Activated CD4-positive, alpha-beta T cell treated with anti-CD3 and anti-CD28 coated beads, Interleukin-2, amount 50 U/mL, for 1 hour (primary cell): ENCODE results near the gene ISG20L2.
A peak's percentile ranks its signal among the peaks of the same experiment; 100 is the strongest.

Experiments
- DNase-seq: peaks from one replicate; pipeline ENCODE4 v3.0.0-alpha.2; 2020

The ISG20L2 gene

DNA sequence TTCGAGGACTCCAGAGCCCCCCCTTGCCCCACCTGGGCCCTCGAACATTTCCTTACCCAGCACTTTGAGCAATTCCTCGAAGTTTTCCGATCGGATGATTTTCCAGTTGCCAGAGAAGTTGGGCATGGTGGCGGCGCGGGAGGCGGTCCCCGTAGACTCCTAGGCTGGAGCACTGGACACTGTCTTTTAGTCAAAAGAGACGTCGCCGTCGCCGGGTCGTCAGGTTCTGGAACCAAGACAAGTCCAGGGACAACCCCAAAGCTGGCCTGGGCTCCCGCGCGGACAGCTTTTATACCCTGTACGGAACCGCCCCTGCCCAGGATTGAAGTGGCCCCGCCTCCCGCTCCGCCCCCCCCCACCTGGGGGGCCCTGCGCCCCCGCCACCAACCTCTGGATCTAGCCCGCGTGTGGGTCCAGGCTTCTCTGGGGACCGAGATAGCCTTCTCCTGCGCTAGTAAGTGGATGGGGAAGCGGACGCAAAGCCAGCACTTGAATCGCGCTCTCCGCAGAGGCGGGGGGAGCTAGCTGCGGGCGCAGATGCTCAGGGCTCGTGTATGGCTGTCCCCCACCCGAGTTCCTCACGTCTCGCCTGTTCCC is 23.1 kb downstream of the ISG20L2 start, which contains the start of gene CRABP2:
Gene CRABP2, minus strand, starts transcription at position 263 of the 597 bp plus-strand sequence. Its CDS starts 137 bp downstream, at position 126.
- peak; percentile 31 for DNase-seq

DNA sequence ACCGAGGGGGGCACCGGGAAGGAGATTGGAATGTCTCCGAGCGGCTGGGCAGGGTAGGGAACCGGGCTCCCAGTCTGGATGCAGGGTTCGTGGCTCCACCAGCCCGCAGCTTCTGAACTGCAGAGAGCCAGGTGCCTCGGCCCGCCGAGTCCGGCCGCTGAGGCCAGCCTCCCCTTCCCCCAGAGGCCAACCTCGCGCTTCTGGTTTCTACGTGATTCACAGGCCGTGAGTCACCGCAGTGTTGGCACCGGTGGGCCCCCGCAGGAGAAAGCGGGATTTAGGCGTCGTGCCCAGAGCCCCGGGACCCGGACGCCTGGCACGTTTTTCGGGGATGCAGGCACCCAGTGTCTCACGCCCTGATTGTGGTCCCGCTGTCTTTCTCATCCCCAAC is 23.6 kb downstream of the ISG20L2 start:
- no peak for DNase-seq

DNA sequence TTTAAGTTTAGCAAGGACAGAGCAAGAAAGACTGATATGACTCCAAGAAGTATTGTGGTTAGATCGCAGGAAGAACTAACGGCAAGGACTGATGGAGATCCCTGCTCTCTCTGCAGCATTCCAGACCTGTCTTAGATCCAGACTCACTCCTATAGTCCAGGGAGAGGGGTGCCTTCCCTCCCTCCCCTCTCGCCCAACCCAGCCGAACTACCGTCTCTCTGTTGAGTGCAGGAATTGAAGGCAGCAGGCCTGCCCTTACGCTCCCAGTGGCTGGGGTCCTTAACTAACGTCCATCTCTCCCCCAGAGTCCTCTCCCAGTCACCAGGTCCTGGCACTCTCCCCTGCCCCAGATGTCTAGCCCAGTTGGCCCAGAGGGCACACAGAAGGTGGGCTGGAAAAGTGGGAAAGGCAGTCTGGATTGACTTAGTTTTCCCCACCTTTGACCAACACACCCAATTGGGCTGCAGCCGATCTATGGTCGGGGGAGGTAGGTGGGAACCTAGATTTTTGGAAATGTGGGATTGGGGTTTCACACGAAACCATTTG is 24.3 kb downstream of the ISG20L2 start:
- DNase-seq = no peak

DNA sequence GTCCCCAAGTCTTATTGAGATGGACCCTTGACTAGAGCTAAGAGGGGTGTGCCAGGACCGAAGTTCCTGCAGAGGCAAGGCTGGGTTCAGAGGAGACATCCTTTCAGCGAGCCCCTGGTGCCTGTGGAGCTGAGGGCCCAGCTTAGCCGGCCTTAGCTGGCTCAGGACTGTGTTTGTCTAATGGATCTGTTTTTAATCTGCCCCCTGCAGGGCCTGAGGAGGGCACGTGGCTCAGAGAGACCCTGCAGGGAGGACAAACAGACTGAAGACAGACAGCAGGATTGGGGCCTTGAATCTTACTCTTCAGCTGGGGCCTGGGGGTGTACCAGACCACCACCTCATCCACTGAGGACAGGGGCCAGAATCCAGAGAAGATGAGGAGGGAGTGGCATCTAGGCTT is 24.8 kb downstream of the ISG20L2 start:
- DNase-seq = no peak

DNA sequence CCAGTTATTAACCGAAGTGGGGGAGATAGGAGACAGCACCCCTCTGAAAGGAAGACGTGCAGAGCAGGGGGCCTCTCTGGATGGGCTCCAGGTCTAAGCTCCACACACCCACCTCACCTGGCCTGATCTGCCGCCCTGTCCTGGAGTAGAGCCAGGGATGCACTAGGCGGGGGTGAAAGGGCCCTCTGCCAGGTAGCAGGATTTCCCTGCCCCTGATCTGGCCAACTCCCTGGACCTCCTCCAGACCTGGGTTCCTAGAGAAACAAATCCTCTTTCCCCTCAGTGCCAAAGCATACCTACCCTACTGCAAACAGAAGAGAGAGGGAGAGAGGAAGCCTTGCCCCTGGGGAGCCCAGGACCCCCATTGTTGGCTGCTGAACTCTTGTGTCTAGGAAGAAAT is 25.2 kb downstream of the ISG20L2 start:
- no peak for DNase-seq

DNA sequence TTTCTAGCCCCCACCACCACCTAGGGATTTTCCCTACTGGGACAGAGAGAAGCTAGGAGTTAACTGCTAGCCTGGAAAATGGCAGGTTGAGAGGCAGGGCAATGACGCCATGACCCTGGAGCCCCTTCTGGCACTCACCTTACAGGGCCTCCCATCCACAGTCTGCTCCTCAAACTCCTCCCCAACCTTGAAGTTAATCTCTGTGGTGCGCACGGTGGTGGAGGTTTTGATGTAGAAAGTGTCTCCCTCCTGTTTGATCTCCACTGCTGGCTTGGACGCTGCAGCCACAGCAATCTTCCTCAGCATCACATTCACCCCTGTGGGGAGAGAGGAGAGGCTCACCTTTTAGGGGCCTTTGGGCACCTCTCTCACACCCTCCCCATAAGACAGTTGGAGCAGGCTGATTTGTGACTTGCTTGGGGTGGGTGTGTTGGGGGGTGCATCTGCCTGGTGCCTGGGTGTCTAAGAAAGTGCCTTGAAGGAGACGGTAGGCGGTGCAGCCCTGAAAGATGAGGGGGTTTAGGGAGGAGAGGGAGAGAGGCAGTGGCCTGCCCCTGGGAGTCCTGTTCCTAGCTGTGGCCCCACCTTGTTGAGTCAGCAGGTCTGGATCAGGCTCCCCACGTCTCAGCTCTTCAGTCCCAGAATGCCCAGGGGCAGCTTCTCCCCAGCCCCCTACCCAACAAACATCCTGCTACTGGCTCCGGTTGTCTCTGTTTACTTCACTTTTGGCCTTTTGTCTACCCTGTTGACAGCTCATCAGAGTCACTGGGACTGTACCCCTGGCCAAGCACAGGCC is 27.6 kb downstream of the ISG20L2 start:
- DNase-seq = no peak

DNA sequence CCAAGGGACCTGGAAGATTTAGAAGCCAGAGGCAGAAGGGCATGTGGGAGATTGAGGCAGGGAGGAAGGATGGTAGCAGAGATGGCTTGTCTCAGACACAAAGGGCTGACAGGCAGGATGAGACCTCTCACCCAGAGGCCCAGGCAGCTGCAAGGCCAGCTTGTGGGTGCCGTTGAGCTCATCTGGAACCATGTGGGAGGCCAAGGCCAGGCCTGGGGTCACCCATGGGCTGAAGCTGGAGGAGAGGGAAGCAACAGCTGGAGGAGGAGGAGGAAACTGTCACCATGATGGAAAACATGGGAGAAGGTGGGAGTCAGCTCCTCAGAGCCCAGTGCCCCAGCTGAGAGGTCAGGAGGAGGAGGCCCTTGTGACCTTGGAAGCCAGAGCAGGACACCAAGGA is 29.6 kb downstream of the ISG20L2 start:
- no peak for DNase-seq

DNA sequence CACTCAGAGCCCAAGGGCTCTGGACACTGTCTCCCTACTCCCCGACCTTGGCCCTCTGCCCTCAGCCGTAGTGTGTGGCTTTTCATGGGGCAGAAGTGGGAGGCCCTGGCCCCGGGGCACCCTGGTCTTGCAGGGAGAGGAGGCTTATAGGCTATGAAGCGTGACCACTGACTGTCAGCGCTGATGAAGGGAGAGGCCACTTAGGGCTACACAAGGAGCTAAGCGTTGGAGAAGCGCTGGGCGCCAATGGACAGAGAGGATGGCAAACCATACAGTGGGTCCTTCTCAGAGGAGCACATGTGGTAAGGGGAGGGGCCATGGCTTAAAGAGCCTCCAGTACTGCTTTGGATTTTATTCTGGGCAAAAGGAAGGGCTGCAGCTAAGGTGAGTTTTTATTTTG is 31.1 kb downstream of the ISG20L2 start:
- DNase-seq = no peak

DNA sequence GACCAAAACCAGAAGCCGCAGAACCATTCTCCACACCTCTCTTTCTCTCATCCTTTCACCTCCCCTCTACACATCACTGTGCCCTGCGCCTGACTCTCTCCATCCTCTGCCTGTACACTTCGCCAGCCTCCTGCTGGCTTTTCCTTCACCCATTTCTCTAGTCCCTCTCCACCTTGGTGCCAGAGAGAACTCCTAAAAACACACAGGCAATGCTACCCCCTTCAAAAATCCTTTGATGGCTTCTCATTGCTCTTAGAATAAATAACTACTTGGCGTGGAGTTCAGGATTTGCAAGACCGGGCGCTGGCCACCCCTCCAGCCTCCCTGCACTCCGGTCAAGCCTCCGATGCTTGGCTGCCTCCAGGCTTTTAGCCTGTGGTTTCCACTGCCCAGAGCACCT is 31.8 kb downstream of the ISG20L2 start:
- no peak for DNase-seq

DNA sequence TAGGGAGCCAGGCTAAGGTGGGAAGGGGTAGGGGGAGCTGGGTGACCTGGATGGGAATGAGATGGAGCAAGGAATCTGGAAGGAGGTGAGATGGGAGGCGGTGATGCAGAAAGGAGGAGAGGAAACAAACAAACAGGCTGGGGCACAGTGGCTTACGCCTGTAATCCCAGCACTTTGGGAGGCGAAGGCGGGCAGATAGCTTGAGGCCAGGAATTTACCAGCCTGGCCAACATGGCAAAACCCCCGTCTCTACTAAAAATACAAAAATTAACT is 33.9 kb downstream of the ISG20L2 start:
- DNase-seq = no peak

DNA sequence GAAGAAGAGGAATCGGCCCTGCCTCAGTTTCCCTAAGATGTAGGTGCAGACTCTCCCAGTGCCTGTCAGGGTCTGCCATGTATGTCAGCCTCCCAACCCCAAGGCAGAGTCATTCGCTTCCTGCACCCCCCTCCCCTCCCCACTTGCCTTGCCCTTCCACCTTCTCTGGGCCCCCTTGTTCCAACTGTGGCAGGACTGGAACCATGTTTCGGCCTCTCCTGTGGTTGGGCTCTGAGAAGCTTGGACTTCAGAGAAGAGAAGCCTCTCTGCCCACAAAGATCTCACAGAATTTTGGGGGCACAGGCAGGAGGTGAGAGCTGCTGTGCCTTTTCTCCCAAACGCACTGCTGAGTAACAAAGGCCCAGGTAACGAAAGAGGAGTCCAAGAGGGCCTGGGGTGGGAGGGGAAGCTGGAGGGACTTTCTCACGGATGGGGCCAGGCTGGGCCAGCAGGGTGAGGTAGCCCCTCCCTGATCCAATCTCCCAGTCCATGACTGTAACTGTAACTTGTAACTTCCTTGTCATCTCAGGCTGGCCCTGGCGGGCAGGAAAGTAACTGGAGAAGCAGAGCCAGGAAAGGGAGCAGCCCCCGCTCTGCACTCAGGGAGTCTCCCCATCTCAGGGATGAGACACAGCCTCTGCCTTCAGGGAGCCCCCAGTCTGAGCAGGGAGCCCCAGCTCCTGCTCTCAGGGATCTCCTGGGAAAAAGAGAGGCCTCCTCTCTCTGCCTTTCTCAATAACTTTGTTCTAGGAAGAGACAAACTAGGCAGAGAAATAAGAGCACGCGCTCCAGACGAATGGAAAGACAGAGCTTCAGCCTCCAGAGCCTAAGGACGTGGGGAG is 34.5 kb downstream of the ISG20L2 start:
- DNase-seq = no peak

DNA sequence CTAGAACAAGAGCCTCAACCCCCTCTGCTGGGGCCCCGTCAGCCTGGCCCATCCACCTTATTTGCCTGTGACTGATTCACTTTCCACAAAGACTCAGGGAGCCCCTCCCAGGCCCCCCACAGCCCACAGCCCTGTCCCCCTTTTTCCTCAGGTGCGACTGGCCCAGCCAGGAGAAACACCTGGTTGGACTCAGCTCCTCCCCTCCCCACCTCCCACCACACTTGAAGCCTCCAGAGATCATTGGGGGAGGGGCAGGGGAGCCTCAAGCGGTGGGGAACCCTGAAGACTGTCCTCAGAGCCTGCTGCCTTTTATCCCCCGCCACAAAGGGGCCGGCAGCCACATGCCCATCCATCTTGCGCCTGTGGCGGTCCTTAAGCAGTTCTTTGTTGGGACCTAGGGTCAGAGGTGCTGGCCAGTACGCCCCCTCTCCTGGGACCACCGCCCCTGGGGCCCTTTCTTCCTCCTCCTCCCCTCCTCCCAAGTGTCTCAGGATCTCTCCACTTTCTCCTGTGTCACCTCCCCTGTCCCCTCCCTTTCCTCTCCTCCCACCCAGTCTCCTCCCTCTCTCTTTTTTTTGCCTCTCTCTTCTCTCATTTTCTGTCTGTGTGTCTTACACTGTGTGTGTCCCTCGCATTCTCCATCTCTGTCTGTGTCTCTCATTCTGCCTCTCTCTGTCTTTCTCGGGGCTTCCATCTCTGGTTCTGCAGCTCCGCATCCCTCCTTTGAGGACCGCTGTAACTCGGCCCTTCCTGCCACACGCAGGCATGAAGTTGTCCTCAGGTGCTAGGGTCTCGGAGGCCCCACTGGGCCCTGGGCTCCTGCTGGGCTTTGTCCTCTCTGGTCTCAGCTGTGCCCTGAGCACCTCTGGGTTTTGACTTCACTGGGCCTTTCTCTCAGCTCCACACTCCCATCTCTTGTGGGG is 35.4 kb downstream of the ISG20L2 start:
- no peak for DNase-seq

DNA sequence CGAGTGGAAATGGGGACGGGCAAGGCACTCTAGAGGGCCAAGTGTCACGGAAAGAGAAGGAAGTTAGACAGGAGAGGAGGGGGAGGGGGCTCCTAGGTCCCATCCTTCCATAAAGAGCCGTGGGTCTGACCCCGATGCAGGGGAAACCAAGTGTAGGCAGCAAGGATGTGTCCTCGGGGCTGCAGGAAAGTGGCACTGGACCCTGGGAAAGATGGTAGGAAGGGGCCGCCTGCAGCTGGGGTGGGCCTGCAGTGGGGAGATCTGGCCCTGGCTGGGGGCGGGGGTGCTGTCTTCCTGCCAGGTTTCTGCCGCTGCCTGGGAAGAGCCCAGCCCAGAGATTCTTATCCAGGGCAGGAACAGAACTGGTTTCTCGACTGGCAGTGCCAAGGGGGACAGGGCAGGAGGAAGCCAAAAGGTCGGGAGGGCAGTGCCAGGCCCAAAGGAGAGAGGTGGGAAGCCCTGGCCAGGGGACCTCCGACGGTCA is 36.1 kb downstream of the ISG20L2 start:
- no peak for DNase-seq

DNA sequence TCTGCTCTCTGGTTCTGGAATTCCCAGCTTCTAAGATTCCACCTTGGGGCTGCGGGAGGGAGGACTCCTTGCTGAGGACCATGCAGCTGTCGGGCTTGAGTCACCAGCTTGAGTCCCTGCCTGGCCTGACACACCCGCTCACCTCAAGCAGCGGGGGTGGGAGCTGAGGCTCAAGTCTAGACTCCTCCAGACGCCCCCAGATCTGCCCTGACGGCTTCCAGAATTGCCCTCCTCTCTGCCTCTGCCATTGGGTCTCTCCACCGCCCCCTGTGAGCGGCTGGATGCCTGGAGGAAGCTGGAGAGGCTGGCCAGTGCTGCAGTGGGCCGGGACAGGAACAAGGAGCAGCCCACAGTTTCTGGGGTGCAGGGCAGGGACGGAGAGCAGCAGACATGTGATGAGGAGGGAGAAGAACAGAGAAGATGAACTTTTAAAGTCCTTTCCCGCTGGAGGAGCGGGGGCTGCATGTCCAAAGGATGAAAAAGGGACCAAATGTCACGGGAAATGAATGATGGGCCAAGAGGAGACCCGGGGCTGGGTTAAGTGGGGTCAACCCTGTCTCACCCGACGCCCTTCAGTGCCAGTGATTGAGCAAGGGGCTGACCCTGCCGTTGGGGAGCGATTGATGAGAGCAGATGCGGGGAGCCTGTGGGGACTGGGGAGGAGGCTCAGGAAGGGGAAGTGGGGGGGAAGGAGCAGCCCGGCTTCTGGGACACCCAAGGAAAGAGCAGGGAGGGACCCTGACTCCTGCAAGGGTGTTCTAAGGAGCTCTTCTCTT is 36.7 kb downstream of the ISG20L2 start:
- no peak for DNase-seq

DNA sequence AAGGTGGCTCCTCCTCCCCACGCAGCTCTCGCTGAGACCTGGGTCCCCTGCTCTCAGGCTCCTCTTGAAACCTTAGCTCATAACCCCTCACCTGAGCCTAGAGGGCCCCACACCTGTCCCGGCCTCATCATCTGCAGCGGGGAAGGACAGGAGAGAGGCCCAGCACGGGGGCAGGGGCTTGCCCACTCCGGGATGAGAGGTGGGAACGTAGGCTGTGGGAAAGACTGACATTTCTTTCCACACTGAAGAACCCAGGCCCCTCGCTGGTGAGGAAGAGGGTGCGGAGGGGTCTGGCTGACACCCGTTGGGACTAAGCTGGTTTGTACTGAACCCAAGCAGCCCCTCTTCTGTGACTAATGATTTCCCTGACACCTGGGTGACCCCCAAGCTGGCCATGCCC is 37.4 kb downstream of the ISG20L2 start:
- no peak for DNase-seq

DNA sequence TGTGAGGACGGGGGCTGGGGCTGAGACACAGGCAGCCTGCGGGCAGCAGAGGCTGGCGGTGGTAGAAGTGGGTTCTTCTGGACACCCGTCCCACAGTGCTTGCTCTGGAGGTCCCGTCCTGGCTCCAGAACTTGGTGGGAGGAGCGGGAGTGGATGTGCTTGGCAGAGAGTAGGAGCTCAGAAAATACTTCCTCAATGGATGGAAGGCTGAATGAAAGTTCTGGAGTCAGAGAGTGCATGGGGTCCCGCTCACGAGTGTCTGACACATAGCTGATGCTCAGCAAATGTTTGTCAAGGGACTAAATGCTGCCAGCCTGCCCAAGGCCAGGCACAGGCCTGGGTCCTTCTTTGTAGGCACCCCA is 37.9 kb downstream of the ISG20L2 start:
- DNase-seq = no peak

DNA sequence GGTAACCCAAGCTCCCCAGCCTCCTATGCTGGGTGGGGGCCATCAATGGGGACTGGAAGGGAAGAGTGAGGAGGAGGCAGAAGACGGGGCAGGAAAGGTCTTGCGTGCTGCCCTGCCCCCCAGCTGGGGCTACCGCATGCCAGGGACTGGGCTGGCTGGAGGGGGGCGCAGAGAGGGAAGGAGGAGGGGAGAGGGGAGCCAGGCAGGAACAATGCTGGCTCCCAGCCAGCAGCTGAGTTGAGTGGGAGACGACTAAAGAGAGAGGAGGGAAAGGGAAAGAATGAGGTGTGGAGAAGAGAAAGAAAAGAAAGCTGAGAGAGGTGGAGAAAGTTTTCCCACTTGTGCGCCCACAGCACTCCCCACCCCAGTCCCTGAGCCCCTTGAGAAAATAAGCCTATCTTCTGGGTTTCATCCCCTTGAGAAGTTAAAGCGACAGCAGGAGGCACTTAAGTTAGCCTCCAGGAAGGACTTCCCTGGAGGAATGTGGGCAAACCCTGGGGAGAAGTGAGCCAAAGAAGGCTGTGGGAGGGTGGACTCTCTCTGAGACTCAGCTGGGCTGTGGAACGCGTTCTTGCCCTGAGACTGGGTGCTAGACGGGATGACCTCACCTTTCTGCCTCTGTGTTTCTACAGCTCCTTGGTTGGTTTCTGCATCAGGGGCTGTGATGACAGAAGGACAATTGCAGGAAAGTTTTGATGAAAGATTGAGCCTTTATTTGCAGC is 38.5 kb downstream of the ISG20L2 start:
- no peak for DNase-seq

DNA sequence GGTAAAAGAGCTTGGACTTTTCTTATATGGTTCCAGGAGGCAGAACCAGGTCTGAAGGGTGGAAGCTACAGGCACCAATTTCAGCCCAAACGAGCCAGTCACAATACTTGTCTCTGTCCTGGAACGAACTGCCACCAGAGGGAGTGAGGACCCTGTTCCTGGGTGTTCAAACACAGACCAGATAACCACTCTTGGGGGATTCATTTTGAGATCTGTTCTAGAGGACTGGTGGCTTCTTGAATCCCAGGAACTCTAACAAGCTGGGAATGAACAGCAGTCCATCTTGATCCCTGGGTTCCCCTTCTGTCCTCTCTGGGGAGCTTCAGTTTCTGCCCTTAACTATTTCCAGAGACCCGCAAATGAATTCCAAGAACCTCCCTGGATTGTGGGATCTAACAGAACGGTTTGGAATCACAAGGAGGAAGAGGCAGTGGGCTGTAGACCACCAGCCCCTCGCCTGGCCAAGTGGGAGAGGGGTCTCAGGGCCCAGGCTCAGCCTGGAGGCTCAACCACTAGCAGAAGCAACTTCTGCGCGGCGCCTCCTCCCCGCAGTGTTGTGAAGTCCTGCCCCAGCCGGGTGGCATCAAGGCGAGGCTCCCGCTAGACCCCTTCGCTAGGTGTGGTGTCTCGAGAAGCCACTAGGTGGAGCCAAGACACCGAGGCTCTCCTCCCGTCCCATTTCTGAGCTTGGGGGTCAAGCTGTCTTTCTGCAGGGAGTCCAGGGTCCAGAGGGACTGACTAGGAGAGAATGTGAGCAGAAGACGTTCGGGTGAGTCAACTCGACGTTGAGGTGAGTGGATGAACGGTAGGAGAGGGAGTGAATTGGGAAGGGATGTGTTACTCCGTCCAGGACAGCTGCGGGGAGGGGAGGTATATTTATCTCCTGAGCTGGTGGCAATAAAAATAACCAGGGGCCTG is 39.3 kb downstream of the ISG20L2 start:
- DNase-seq = peak; percentile 73

DNA sequence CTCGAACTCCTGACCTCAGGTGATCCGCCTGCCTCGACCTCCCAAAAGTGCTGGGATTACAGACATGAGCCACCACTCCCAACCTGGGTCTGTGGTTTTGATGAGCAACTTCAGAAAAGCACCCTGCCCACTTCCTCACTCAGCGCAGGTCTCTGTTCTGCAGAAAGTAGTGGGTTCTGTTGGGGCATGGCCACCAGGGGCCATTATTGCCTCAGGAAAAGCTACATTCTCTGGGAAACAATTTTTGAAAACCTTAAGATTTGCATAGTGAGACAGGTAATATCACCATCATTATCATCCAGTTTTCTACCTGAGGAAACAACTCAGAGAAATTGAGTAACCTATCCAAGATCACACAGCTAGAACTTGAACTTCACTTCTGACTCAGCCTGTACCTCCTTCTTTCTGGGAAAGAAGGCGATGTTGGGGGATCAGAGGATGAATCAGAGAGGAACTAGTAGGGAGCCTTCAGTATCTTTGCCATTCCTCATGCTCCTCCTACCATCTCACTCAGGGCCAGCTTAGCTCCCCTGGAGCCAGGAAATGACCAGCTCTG is 44.3 kb downstream of the ISG20L2 start:
- no peak for DNase-seq
